Mucosa of gallbladder (tissue), 1 donor: ENCODE measurements around the gene PROM2. TPM values are rescaled to one million over a fixed set of nuclear protein-coding genes. Genes with fewer than 3 reads are reported as not detected.

Source experiments
- DNase-seq: peaks from one replicate; pipeline ENCODE4 v3.0.0-alpha.2; 2020; ENCODE audit warnings: low spot score
- total RNA-seq: library from RNA; stranded (reverse); gene quantifications from one replicate; pipeline ENCODE4 v1.2.1, GENCODE V29; 2021
- donor health status: DM: no; HTN: no; CAD: no.

The PROM2 gene
- total RNA-seq, 1 donor from 2014 or later, result 202 TPM

GRCh38 chr2:95285542-95285932 lies 11.3 kb downstream of the PROM2 start:
- no peak for DNase-seq

- no peak for DNase-seq
These were observed 13.1 kb downstream of the PROM2 start for GRCh38 chr2:95287336-95287735.

- DNase-seq, result no peak
These were observed 13.6 kb downstream of the PROM2 start for GRCh38 chr2:95287806-95288205.

DNA sequence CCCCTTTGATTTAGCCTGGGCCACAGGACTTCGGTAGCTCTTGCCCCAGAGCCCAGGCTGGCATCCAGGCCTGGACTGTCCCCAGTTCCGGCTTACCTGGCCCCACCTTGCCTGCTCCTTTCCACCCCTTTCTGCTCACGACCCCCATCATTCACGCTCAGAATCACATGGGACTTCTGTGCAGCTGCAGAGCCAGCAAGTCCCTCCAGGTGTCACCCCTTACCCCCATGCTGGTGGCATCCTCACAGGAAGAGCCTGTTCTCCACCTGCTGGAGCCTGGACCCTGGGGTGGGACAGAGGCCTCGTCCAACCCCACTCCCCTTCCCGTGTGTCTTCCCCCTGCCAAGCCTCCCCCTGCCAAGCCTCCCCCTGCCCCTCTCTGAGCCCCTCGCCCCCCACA lies 15.0 kb downstream of the PROM2 start:
- no peak for DNase-seq

DNA sequence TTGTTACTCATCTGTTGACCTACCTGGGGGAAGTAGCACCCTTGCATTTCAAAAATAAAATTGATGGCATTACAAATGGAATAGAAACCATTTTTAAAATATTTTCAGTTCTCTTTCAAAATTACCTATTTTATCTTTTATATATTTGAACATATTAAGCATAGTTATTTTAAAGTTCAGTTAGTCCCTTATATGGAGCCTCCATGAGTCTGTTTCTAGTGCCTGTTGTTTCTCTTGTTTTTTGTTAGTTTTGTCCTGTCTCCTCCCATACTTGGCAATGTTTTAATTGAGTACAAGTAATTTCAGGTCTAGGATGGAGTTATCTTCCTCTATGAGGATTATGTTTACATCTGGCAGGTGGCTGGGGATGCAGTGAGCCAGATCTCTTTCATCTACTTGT lies 17.0 kb downstream of the PROM2 start:
- DNase-seq, result no peak

GRCh38 chr2:95292623-95293260 lies 18.5 kb downstream of the PROM2 start:
- DNase-seq, result no peak

DNA sequence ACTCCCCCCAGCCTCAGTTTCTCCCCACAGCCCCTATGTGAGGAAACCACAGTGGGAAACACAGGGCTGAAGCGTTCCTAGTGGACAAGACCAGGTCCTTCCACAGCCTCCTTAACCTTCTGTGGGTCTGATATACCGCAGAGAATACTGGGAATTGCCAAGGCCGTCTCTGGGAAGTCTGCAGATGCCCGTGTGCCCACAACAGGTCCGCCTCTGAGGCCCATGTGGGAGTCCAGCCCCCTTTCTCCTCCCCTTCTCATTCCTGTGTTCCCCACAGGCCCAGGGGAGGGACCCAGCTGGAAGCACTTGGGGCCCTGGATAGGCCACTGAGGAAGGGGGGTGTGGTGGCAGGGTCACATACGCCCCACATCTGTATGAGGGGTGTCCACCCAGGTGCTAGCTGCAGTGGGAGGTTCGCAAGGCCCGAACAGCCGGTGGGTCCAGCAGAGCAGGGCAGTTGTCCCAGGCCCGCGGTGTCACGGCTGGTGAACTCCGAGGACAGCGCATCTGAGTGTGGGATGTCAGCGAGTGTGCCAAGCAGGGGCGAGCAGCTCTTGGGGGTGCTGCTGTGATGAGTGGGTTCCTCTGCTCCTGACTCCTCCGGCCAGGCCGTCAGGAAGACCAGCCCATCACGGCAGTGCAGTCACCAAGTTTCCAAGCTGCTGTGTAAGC lies 20.5 kb downstream of the PROM2 start:
- no peak for DNase-seq

- DNase-seq, result no peak
These were observed 21.1 kb downstream of the PROM2 start for GRCh38 chr2:95295376-95295775.

GRCh38 chr2:95296011-95296410 lies 21.8 kb downstream of the PROM2 start:
- no peak for DNase-seq

DNA sequence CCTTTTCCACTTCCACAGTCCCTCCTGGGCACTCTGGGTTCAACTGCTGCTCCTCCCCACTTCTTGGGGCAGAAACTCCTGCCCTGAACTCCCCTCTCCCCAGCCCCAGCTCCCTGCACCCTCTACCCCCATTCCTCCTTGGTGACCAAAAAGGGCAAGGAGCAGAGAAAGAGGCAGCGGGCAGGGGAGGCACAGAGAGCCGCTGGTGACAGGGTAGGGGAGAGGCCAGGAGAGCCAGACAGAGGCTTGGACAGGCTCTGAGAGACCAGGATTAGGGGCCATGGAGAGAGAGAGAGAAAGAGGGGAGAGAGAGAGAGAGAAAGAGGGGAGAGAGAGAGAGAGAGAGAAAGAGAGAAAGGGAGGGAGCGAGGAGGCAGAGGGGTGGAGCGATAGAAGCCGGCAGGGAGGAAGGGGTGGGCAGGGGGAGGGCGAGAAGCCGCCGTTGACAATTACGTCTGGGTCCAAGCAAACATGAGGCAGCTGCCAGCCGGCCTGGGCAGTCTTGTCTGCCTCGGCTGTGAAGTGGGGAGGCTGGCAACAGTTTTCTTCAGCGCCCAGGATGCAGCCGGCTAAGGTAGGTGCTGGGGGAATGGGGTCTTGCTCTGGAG lies 22.7 kb downstream of the PROM2 start, which contains the start of gene KCNIP3:
Gene KCNIP3, plus strand, starts transcription at position 468 of the 608 bp plus-strand sequence. Its CDS starts 92 bp downstream, at position 560.
- DNase-seq, result peak; percentile 48

DNA sequence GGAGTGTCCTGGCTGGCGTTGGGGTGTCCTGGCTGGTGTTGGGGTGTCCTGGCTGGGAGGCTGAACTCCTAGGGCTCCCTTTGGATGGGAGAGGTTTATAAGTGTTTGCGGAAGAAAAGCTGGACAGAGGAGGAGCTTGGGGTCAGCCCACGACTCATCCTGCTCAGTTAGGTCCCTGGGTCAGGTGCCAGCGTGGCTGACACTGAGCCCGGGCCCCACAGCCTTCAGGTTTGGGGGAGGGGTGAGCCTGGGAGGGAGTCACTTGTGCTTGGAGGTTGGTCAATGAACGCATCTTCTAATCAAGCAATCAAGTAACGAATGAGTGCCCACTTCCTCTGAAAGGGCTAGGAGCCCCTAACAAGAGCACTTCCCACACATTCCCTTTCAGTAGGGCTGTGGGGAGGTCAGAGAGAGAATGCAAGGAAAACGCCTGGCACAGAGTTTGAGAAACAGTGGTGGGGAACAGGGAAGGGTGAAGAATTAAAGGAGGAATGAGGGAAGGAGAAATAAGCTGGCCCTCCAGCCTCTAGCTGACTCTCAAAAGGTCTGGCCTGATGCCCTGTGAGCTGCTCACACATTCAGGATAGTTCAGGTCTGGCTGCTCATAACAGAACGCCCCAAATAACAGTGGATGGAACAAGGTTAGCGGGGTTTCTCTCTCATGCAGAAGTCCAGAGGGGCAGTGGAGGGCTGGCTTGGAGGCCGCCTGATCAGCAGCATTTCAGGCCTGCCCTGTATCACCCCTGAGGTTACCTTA lies 23.6 kb downstream of the PROM2 start:
- DNase-seq, result no peak

- DNase-seq, result no peak
These were observed 24.4 kb downstream of the PROM2 start for GRCh38 chr2:95298486-95299111.

DNA sequence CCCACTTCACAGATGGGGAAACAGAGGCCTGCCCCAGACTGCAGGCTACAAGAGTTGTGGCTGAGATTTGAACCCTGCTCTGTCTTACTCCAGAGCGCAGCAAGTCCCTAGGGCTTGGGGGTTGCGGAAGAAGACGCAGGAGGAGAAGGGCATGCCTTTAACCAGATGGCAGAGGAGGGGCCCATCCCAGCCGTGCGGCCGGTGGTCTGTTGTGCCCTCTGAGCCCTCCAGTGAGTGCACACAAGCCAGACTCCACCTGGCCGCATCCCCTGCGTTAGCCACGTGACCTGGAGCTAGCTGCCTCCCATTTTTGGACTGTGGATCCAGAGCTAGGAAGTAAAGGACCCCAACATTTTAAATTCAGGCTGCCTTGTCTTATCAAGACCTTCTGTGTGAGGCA lies 25.7 kb downstream of the PROM2 start:
- no peak for DNase-seq

GRCh38 chr2:95300450-95300849 lies 26.2 kb downstream of the PROM2 start:
- peak; percentile 61 for DNase-seq

- no peak for DNase-seq
These were observed 26.9 kb downstream of the PROM2 start for GRCh38 chr2:95301186-95301585.

DNA sequence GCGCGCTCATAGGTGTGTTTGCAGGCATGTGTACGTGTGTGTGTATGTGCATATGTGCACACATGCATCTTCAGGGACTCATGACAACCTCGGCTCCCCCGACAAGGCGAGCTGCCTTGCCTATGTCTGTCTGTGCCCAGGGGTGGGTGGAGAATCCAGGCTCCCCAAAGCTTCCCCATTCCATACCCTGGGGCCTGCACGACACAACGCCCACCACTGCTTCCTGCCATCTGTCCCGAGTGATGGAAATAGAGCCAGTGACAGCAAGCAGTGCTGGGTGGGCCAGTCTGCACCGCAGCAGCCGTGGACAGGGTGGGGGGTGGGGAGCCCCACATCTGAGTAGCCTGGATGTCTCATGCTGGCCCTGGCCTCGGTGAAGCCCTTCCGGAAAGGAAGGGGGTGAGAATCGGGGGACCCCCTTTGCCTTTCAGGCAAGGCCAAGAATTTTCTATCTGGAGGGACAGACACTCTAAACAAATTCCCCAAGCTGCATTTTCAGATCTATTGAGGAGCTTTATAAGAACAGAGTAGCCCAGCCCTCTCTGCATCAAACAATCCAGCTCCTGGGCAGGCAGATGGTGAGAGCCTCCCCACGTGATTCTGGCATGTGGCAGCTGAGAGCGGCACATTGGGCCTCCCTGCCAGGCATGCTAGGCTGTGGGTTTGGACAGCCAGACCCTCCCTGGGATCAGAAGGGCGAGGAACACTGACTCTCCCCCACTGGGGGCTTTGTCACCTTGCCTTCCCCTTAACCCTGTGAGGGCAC lies 27.8 kb downstream of the PROM2 start:
- no peak for DNase-seq

DNA sequence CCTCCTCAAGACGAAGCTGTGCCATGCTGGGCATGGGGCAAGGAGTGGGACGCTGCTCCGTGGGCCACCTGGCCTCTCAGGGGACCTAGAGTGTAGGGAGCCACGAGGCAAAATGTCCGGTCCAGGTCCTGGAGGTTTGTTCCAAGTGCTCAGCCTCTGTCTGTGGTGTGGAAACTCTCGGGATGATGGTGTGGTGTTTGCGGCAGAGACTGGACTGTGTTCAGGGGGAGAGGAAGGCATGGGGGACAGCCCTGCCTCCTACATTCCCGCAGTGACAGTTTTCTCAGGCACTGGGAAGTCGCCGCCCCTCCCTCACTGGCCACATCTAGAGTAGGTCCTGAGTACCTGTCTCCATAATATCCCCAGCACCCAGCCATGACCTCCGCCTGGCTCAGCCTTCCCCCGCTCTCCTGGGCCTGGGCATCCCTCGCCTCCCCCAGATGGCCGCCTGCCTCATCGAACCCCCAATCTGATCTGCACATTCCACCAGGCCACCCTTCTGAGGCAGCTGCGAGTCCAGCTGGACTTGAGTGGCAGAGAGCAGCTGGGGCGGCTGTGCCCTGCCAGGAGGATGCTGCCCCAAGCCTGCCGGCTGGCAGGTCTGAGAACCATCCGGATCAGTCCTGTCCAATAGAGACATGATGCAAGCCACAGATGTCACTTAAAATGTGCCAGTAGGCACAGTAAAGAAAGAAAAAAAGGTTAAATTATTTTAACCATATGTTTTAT lies 29.1 kb downstream of the PROM2 start:
- no peak for DNase-seq

- DNase-seq, result peak; percentile 82
These were observed 31.3 kb downstream of the PROM2 start for GRCh38 chr2:95305380-95306061.

- DNase-seq, result no peak
These were observed 32.2 kb downstream of the PROM2 start for GRCh38 chr2:95306336-95306895.

GRCh38 chr2:95307036-95307435 lies 32.8 kb downstream of the PROM2 start:
- no peak for DNase-seq
